ENCODE results near the gene OR2B2.

GRCh38 chr6:27894839-27895762, 17.1 kb downstream of the OR2B2 start:
- TF ChIP-seq POLR2AphosphoS5 (IDR thresholded peaks at IDR 0.05) (no peak), CTCF (IDR thresholded peaks at IDR 0.05; ENCODE audit: poor library complexity, severe bottlenecking) (peak; percentile 96), EP300 (conservative IDR thresholded peaks at IDR 0.05; ENCODE audit: poor library complexity, severe bottlenecking) (no peak), TAF1 (IDR thresholded peaks at IDR 0.05; ENCODE audit: low read depth) (no peak)

Measured in neural cell (in vitro differentiated cells).